ENCODE data around the gene SPTBN4.

The SPTBN4 gene

DNA sequence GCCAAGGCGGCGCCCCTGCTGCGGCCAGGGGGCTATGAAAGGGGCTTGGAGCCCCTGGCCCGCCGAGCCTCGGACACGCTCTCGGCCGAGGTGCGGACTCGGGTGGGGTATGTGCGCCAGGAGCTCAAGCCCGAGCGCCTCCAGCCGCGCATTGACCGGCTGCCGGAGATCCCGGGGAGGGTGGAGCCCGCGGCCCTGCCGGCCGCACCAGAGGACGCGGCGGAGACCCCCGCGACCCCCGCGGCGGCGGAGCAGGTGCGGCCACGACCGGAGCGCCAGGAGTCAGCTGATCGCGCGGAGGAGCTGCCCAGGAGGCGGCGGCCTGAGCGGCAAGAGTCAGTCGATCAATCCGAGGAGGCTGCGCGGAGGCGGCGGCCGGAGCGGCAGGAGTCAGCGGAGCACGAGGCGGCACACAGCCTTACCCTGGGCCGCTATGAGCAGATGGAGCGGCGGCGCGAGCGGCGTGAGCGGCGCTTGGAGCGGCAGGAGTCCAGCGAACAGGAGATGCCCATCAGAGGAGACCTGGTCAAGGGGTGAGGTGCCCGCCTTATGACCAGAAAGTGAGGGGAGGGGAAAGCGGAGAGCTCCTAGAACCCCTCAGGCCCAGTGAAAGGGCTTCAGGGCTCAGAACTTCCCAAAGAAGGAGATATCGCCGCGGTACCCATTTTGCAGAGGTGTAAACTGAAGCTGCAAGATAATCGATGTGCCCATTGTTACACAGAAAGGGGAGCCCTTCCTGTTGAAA lies 101.1 kb downstream of the SPTBN4 start:
- no peak for DNase-seq

DNA sequence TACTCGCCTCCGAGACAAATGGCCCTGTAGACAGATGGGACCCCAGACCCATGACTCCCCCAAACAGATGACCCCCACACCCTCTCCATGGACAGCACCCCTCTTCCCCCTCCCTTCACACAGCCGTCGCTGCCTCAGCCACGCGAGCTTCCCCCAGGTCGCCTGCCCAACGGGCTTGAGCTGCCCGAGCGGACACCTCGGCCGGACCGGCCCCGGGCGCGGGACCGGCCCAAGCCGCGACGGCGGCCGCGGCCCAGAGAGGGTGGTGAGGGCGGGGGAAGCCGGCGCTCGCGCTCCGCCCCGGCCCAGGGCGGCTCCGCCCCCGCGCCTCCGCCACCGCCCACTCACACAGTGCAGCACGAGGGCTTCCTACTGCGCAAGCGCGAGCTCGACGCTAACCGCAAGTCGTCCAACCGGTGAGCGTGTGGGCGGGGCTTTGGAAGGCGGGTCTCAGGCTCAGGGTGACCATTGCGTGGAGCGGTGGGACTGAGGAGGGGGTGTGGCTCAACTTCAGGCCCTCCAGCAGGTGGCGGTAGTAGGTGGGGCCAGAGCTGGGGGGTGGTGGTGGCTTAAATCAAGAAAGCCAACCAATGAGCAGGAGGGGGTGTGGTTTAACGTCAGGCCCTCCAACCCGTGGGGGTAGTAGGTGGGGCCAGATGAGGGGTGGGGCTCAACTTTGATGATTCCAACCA lies 103.7 kb downstream of the SPTBN4 start:
- peak; percentile 94 for DNase-seq

DNA sequence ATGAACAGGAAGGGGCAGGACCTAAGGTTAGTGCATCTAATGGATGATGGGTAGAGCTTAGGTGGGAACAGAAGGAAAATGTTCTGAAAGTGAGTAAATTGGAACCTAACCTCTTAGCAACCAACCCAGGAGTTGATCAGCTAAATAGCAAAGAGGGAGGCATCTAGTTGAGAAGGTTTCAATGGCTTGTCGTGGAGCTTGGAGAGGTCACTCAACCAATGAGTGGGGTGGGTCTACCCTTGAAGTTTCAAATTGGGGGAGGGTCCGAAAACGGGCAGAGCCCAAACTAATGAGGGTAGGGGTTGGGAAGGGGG lies 104.2 kb downstream of the SPTBN4 start:
- no peak for DNase-seq

DNA sequence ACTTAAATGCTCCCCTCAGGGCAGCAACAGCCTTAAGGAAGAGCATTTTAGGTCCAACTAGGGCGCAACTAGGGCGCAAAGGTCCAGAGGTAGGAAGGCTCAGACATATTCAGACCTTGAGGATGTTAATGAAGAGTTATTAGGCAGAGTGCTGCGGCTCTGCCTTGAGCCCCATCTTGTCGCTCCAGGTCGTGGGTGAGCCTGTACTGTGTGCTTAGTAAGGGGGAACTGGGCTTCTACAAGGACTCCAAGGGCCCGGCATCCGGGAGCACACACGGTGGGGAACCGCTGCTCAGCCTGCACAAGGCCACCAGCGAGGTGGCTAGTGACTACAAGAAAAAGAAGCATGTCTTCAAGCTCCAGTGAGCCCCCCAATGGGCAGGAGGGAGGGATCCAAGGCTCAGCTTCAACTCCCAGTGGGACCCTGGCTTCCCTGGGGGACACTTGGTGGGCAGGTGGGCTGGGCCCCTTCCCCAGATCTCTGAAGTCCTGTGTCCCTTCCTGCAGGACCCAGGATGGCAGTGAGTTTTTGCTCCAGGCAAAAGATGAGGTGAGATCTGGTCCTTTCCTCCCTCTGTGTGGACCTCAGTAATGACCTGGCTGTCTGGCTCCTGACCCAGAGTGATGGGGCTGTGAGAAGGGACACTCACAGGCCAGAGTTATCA lies 105.2 kb downstream of the SPTBN4 start:
- DNase-seq = no peak

DNA sequence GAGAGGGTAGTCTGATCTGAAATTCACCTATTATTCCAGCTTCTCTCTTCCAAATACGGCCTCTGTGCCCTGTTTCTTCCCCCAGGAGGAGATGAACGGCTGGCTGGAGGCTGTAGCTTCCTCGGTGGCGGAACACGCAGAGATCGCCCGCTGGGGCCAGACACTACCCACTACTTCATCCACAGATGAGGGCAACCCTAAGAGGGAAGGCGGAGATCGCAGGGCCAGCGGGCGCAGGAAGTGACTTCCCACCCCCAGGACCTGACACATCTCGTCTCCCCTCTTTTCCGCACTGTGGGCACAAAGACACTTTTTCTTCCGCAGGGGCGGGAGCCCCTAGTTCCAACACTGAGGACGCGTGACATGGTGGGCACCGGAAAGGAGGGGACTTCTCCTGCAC lies 108.5 kb downstream of the SPTBN4 start:
- DNase-seq = no peak

DNA sequence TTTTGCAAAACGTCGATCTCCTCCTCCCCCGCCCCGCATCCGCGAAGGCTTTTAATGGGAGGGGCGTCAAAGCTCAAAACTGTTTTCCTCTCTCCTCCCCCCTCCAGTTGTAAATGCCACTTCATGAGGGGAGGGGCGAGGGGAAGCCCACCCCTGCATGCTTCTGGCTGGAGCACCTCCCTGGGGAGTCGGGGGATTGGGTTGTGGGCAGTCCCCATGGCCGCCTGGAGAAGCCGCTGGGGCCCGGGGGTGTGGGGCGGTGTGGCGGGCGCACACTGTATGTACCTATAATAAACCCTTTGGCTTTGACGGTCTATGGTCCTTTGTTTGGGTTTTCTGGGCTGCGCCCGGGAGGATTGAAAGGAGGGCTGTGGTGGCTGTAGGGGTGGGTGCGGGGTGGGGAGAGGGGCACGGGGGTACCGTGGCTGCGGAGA lies 109.4 kb downstream of the SPTBN4 start:
- DNase-seq = no peak

DNA sequence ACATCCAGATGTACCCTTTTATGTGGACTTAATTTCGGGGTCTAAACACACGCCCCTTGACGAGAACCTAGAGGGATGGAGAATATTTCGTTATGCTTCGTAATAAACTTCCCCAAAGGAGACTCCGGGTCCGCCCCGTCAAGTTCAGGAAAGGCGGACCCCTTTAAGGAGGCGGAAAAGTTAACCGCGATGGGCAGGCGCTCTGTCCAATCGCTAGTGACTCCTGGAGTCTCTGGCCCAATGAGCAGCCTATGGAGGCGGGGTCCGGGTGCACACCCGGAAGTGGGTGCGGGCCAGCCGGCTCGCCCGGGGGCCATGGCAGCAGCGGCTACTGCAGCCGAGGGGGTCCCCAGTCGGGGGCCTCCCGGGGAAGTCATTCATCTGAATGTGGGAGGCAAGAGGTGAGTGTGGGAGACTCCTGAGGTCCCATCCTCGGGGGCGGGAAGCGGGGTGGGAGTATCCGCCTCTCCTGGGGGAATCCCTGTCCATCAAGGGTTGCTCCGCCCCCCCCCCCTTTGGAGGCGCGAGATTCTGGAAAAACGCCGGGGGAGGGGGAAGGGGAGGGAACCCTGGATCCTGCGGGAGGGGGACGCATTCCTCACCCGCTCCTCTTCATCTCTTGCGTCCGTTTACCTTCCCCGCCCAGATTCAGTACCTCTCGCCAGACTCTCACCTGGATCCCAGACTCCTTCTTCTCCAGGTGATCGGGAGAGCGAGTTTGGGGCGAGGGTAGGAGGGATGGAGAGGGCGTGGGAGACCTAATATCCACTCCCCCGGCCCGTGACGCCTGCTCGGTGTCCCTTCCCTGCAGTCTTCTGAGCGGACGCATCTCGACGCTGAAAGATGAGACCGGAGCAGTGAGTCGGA lies 110.0 kb downstream of the SPTBN4 start, which contains the start of gene SHKBP1:
Gene SHKBP1, plus strand, starts transcription at position 289 of the 867 bp plus-strand sequence. Its CDS starts 27 bp downstream, at position 316.
- DNase-seq = peak; percentile 84

DNA sequence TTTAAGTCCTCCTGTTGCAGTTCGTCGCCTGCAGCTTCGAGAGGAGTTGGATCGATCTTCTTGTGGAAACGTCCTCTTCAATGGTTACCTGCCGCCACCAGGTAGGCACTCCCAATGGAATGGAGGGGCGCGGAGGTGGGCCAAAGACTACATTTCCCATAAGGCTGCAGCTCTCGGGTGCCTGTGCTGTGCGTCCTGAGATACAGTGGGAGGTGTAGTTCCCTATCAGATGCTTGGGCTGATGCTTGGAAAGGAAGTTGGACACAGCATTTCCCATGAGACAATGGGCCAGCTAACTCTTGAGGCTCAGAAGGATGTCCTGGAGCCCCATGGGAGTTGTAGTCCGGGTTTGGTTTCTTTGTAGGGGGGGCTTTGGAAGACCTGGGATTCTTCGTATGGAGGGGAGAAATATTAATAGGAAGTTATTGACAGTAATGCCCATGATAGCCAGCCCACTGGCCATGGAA lies 111.7 kb downstream of the SPTBN4 start:
- no peak for DNase-seq

DNA sequence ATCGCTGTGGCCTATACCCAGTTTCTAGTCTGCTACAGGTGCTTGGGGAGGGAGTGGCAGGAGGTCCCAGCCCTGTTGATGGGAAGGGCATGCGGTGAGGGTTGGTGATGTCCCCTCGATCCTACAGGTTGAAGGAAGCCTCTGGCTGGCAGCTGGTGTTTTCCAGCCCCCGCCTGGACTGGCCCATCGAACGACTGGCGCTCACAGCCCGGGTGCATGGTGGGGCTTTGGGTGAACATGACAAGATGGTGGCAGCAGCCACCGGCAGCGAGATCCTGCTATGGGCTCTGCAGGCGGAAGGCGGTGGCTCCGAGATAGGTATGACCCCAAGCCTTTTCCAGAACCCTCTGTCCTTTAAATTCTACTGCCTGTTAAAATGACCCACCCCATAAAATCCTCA lies 113.8 kb downstream of the SPTBN4 start:
- no peak for DNase-seq

DNA sequence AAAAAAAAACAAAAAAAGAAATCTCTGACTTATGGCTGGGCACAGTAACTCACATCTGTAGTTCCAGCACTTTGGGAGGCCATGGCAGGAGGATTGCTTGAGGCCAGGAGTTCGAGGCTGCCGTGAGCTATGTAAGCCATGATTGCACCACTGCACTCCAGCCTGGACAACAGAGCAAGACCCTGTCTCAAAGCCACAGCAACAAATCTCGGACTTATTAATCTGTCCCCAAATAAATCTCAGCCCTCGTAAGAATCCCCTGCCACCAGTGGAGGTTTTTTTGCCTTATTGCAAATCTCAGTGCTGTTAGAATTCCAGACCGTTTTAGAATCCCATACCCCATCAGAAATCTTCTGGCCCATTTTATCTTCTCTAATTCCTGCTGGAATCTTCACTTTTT lies 114.7 kb downstream of the SPTBN4 start:
- no peak for DNase-seq

DNA sequence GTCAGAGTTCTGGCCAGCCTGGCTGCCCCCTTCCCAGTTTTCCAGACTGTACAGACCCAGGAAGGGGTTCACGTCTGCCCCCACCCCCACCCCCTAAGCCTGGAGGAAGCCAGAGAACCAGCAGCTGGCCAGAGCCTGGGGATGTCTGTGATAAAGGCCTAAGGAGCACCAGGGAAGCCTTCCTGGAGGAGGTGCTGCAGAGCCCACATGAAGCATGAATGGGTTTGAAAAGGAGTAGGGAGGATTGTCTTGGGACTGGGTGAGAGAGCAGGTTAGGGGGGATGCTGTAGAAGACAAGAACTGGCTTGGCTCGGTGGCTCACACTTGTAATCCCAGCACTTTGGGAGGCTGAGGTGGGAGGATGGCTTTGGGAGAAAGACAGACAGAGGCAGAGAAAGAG lies 115.7 kb downstream of the SPTBN4 start:
- no peak for DNase-seq

DNA sequence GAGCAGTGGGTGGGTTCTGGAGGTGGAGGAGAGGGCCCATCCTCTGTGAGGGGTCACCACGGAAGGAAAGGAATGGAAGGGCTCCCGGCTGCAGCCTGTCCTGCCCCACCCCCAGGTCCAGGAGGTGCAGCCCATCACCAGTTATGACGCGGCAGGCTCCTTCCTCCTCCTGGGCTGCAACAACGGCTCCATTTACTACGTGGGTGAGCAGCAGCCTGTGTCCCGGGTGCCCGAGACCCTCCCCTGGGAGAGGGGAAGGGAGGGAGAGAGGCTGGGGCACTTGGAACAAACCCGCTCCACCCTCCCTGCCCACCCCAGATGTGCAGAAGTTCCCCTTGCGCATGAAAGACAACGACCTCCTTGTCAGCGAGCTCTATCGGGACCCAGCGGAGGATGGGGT lies 116.5 kb downstream of the SPTBN4 start:
- no peak for DNase-seq

DNA sequence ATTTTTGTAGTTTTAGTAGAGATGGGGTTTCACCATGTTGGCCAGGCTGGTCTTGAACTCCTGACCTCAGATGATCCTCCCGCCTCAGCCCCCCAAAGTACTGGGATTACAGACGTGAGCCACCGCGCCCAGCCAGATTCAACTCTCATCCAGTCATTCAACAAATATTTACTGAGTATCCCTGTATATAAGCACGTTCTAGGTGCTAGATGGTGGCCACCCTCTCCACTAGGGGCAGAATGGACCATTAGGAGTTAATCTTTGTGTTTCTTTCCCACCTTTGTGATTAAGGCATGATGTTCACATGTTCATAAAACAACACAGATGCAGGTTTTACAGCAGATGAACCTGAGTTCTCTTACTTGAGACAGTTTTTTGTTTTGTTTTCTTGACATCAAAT lies 117.2 kb downstream of the SPTBN4 start:
- DNase-seq = no peak

DNA sequence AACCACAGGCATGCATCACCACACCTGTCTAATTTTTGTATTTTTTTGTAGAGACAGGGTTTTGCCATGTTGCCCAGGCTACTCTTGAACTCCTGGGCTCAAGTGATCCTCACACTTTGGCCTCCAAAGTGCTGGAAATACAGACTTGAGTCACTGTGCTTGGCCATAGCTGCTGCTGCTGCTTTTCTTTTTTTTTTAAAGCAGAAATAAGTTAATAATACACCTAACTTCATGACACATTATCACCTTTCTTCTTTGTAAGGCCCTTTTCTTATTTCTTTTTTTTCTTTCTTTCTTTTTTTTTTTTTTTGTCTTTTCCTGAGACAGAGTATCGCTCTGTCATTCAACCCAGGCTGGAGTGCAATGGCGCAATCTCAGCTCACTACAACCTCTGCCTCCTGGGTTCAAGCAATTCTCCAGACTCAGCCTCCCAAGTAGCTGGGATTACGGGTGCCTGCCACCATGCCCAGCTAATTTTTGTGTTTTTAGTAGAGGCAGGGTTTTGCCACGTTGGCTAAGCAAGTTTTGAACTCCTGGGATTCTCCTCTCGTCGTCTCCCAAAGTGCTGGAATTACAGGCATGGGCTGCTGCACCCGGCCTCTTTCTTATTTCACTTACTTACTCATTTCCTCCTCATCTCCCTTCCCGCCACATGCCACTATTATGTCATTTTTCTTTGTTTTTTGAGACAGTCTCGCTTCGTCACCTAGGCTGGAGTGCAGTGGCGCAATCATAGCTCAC lies 118.6 kb downstream of the SPTBN4 start:
- DNase-seq = no peak

DNA sequence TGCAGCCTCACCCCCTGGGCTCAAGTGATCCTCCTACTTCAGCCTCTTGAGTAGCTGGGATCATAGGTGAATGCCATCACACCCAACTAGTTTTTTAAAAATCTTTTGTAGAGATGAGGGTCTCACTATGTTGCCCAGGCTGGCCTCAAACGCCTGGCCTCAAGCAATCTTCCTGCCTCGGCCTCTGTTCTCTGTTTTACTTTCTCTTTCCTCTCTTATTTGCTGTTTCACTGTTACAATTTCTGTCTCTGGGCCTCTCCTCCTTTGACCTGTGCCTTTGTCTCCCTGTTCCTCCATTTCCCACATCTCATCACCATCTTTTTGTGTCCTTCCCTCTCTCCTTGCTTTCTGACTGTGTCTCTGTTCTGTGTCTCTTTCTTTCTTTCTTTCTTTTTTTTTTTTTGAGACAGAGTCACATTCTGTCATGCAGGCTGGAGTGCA lies 119.2 kb downstream of the SPTBN4 start:
- no peak for DNase-seq

DNA sequence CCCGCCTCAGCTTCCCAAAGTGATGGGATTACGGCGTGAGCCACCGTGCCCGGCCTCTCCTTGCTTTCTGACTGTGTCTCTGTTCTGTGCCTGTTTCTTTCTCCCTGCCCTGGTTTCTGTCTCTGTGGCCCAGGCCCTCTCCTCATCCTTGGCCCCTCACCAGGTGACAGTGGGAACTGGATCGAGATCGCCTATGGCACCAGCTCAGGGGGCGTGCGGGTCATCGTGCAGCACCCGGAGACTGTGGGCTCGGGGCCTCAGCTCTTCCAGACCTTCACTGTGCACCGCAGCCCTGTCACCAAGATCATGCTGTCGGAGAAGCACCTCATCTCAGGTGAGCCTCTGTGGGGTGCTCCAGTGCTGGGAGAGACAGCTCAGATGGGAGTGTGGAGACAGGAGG lies 119.8 kb downstream of the SPTBN4 start:
- DNase-seq = no peak

DNA sequence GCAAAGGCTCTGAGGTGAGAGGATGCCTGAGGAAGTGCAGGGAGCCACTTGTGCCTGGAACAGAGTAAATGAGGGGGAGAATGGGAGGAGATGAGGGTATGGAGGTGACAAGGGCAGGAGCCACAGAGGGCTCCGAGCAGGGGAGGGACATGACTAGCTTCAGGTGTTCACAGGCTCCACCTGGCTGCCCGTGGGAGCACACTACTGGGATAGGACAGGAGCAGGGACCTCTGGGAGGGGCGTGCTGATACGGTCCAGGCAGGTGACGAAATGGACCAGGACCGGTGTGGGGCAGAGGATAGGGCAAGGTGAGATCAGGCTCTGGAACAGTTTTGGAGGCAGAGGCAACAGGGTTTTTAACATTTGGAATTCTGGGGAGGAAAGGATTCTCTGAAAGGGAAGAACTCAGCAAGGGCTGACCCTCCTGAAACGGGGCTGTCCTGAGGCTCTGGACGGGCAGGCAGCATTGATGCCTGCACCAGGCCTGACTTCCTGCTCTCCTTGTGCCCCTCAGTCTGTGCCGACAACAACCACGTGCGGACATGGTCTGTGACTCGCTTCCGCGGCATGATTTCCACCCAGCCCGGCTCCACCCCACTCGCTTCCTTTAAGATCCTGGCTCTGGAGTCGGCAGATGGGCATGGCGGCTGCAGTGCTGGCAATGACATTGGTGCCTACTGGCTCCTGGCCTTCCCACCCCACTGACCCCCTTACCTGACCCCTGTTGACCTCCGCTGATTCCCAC lies 121.5 kb downstream of the SPTBN4 start:
- DNase-seq = no peak

DNA sequence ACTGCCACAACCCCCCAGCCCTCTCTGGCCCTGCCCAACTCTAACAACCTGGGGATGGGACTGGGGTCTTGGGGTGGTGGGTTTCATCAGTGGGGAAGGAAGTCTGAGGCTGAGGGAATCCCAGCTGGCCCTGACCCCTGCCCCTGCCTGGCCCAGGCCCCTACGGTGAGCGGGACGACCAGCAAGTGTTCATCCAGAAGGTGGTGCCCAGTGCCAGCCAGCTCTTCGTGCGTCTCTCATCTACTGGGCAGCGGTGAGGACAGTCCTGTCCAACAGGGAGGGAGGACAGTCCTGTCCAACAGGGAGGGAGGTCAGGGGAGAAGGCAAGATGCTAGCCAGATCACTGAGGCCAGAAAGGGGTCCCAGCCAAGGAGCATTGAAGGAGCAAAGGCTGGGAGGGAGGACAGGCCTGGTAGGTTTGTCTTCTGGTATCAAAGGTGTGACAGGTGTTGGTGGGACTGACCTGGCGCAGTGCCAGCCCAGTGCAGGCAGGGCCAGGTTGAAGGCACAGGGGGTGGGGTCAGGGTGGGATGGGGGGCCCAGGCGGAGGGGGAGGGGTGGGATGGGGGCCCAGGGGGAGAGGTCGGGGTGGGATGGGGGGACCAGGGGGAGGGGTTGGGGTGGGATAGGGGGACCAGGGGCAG lies 122.2 kb downstream of the SPTBN4 start:
- no peak for DNase-seq

DNA sequence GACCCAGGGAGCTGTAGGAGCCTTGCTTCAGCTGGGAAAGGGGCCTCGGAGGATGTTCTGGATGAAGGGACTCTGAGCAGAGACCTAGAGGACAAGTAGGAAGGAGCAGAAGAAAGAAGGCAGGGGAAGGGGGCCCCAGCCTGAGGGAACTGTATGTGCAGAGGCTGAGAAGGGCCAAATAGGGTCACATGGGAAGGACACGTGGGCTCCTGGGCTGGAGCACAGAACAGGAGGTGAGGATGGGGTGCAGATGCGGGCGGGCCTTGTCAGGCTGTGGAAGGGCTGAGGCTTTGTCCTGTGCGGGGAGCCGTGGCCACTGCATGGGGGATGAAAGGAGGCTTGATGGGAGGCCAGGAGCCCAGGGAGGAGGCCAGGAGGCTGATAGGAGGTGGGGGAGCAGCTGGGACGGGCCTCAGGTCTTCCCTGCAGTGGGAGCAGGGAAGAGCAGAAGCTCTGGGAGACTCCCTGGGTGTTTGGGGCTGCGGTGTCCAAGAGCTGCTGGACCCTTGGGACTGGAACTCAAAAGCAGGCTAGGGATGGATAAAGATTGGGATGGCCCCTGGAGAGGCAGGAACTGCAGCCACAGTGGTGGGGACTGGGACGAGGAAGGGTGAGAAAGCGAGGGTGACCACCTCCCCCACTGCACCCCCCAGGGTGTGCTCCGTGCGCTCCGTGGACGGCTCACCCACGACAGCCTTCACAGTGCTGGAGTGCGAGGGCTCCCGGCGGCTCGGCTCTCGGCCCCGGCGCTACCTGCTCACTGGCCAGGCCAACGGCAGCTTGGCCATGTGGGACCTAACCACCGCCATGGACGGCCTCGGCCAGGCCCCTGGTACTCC lies 123.0 kb downstream of the SPTBN4 start:
- no peak for DNase-seq
